ENCODE measurements around the gene ADGRD1.

The ADGRD1 gene

DNA sequence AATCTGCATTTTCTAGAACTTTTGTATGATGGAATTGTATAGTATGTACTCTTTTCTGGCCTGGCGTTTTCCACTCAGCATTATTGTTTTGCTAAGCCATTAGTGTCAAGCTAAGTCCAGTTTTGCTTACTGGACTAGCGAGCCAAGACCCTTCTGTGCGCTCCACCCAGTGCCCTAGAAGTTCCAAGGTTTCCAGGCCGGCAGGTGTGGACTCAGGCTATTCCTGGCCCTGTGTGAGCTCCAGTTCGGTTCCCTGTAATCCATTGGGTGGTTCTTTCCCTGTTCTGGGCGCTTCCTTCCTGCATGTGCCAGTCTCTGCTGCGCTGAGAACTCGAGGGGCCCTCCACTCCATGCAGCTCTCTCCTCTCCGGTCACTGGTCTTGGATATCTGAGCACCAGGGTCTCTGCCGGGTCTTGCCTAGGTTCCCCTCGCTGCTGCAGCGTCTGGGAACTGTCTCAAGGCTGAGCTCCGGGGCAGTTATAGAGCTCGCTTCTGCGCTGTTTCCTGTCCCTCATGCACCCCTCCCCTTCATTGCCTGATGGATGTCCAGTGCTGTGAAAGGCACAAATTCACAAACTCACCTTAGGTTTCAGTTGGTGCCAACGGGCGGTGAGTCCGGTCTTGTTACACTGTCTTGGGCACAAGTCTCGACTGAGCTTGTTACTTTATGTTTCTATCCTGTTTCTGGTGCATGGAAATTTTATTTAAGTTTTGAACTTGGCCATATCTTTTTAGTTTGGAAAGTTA is 100.8 kb downstream of the ADGRD1 start:
- Histone ChIP-seq H3K27me3 (ENCODE audit: control insufficient read depth, insufficient read depth, low read length, poor library complexity, severe bottlenecking) (no peaks in the 10 kb centered on the region), H3K9me3 (ENCODE audit: control insufficient read depth, low read length) (no peaks in the 10 kb centered on the region), H3K4me3 (ENCODE audit: insufficient read depth, low read depth, low read length) (no peak overlapping the region), H3K4me1 (ENCODE audit: control insufficient read depth, insufficient read depth, low read length) (no peaks in the 10 kb centered on the region), H3K27ac (ENCODE audit: insufficient read depth, low read depth, low read length, poor library complexity, severe bottlenecking) (no peak overlapping the region), H3K36me3 (ENCODE audit: control insufficient read depth, insufficient read depth, low read length) (no peaks in the 10 kb centered on the region)
- 94% methylated on average over 19 of the region's 19 CpGs for WGBS, 2 experiments

DNA sequence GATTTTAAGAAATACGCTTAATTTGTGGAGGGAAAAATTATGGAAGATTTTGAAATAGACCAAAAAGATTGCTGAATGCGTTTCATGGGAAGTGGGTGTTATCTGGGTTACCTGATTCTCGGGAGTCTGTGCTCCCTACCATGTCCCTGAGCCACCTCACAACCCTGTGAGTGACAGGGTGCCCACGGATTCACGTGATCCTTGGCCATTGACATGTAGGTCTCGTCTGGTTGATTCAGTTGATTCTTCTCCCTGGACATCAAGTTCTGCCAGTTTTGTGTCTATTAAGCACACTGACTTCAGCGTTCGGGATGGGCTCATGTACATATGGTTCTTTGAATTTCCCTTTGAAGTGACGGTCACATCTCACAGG is 101.4 kb downstream of the ADGRD1 start:
- Histone ChIP-seq H3K36me3 (ENCODE audit: control insufficient read depth, insufficient read depth, low read length) (no peaks in the 10 kb centered on the region), H3K9me3 (ENCODE audit: control insufficient read depth, low read length) (no peaks in the 10 kb centered on the region), H3K4me3 (ENCODE audit: insufficient read depth, low read depth, low read length) (no peak overlapping the region), H3K4me1 (ENCODE audit: control insufficient read depth, insufficient read depth, low read length) (no peaks in the 10 kb centered on the region), H3K27me3 (ENCODE audit: control insufficient read depth, insufficient read depth, low read length, poor library complexity, severe bottlenecking) (no peaks in the 10 kb centered on the region), H3K27ac (ENCODE audit: insufficient read depth, low read depth, low read length, poor library complexity, severe bottlenecking) (no peak overlapping the region)
- WGBS, 2 experiments = 92 to 94% methylated on average over 9 of the region's 9 CpGs

DNA sequence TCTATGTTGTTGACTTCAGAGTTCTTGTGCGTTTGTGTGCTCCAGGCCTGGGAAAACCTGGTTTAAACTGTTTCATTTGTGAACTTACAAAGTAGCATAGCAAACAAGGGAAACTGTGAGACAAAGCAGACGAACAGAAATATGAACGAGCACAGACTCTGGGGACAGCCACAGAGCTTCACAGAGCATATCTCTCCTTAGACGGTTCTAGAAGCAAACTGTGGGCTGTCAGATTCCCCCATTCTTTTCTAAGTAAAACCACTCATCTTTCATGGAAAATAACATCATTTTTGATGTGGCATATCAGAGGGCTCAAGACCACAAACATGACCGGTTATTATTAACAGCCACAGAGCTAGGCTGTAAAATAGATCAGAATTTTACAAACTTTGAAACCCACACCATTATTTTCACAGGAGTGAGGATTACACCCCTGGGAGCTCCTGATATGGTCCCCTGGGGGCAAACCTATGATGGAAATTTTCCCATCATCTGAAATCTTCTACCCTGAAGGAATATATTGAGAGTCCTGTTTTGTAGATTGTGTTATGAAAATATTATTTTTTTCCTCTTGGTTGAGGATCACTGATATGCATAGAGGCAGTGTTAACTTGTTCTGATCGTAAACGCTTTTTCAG is 102.0 kb downstream of the ADGRD1 start:
- Histone ChIP-seq H3K27ac (ENCODE audit: insufficient read depth, low read depth, low read length, poor library complexity, severe bottlenecking) (no peak overlapping the region), H3K4me1 (ENCODE audit: control insufficient read depth, insufficient read depth, low read length) (no peaks in the 10 kb centered on the region), H3K9me3 (ENCODE audit: control insufficient read depth, low read length) (no peaks in the 10 kb centered on the region), H3K27me3 (ENCODE audit: control insufficient read depth, insufficient read depth, low read length, poor library complexity, severe bottlenecking) (no peaks in the 10 kb centered on the region), H3K36me3 (ENCODE audit: control insufficient read depth, insufficient read depth, low read length) (no peaks in the 10 kb centered on the region), H3K4me3 (ENCODE audit: insufficient read depth, low read depth, low read length) (no peak overlapping the region)
- 95 to 96% methylated on average over 7 of the region's 7 CpGs for WGBS, 2 experiments

DNA sequence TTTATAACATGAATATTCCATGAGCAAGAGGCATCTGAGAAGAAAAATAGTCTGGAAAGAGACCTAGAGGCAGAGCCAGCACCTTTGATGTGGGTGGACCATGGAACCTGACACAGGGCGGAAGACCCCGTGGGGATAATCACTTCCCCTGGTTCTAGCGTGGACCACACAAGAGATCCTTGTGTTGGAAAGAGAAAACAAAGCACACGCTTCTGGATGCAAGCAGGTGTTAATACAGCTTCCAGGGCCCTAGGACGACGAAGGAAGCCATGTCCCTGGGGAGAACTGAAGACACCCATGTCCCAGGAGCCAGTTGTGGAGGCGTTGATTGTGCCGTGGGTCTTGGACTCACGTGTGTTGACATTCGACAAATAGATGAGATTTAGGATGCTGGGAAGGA is 102.9 kb downstream of the ADGRD1 start:
- Histone ChIP-seq H3K9me3 (ENCODE audit: control insufficient read depth, low read length) (no peaks in the 10 kb centered on the region), H3K4me1 (ENCODE audit: control insufficient read depth, insufficient read depth, low read length) (no peaks in the 10 kb centered on the region), H3K27me3 (ENCODE audit: control insufficient read depth, insufficient read depth, low read length, poor library complexity, severe bottlenecking) (no peaks in the 10 kb centered on the region), H3K36me3 (ENCODE audit: control insufficient read depth, insufficient read depth, low read length) (no peaks in the 10 kb centered on the region), H3K4me3 (ENCODE audit: insufficient read depth, low read depth, low read length) (no peak overlapping the region), H3K27ac (ENCODE audit: insufficient read depth, low read depth, low read length, poor library complexity, severe bottlenecking) (no peak overlapping the region)
- 94 to 96% methylated on average over 10 of the region's 10 CpGs for WGBS, 2 experiments

DNA sequence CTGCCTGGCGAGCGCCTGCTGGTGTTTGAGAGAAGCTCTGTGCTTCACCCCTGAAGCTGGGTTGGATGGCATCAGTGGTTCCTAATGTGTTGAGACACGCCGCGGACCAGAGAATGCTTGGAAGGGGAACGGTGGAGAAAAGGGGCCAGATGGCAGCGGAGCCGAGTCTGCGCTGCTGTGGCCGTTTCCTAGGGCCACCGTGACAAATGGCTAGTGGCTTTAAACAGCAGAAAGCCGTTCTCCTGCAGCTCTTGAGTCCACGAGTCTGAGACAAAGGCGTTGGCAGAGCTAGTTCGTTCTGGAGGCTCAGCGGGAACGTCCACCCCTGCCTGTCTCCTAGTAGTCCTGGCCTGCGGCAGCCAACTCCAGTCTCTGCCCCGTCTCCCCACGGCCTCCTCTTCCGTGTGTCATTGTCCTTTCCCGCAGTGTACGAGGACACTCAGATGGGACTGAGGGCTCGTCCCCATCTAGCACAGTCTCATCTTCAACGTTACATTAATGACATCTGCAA is 103.6 kb downstream of the ADGRD1 start:
- Histone ChIP-seq H3K4me3 (ENCODE audit: insufficient read depth, low read depth, low read length) (no peak overlapping the region), H3K9me3 (ENCODE audit: control insufficient read depth, low read length) (no peaks in the 10 kb centered on the region), H3K4me1 (ENCODE audit: control insufficient read depth, insufficient read depth, low read length) (no peaks in the 10 kb centered on the region), H3K27ac (ENCODE audit: insufficient read depth, low read depth, low read length, poor library complexity, severe bottlenecking) (no peak overlapping the region), H3K27me3 (ENCODE audit: control insufficient read depth, insufficient read depth, low read length, poor library complexity, severe bottlenecking) (no peaks in the 10 kb centered on the region), H3K36me3 (ENCODE audit: control insufficient read depth, insufficient read depth, low read length) (no peaks in the 10 kb centered on the region)
- 94% methylated on average over 25 of the region's 25 CpGs for WGBS, 2 experiments

DNA sequence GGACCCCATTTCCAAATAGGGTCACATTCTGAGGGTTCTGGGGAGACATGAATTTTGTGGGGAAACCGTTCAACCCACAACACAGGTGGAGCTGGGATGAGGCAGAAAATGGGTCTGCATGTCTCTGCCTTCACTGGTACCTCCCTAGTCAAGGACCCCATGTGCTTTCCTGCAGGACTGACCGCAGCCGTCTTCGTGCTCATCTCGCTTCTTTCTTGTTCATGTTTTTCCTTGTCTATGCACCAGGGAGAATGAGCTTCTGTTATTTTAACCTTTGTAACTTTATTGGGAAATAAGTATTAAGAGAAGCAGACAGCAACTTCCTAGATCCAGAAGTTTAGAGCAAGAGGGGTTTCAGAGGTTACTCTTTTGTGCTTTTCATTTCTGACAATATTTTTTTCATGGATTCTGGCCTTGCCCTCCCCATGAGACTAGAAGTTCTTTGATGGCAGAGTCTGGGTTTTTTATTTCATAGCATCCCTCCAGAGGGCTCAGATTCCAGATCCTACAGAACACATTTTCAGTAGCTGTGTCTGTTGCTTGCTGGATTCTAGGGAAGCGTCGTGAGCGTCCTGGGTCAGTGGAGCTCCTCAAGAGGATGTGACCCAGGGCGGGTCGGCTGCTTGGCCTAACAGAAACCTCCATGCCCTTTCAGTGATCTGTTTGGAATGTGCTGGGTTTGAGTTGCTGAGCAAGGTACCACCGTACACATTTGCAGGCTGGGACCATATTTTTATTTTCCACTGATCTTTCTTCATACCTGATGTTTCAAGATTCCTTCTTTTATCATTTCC is 104.2 kb downstream of the ADGRD1 start:
- Histone ChIP-seq H3K27ac (ENCODE audit: insufficient read depth, low read depth, low read length, poor library complexity, severe bottlenecking) (no peak overlapping the region), H3K36me3 (ENCODE audit: control insufficient read depth, insufficient read depth, low read length) (no peaks in the 10 kb centered on the region), H3K27me3 (ENCODE audit: control insufficient read depth, insufficient read depth, low read length, poor library complexity, severe bottlenecking) (no peaks in the 10 kb centered on the region), H3K4me1 (ENCODE audit: control insufficient read depth, insufficient read depth, low read length) (no peaks in the 10 kb centered on the region), H3K9me3 (ENCODE audit: control insufficient read depth, low read length) (no peaks in the 10 kb centered on the region), H3K4me3 (ENCODE audit: insufficient read depth, low read depth, low read length) (no peak overlapping the region)
- 93 to 96% methylated on average over 11 of the region's 11 CpGs for WGBS, 2 experiments

DNA sequence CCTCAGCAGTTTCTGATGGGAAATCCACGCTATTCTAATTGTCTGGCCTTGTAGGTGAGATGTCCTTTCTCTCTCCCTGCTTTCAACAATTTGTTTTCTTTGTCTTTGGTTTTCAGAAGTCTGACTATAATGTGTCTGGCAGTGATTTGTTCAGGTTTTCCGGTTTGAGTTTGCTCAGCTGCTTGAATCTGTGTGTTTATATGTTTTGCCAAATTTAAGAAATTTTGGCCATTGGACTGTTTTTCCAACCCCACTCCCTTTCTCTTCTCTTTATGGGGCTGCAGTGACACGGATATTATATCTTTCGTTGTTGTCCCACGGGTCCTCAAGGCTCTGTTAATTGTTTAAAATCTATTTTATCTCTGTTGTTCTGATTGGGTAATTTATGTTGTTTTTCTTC is 105.0 kb downstream of the ADGRD1 start:
- Histone ChIP-seq H3K4me1 (ENCODE audit: control insufficient read depth, insufficient read depth, low read length) (no peaks in the 10 kb centered on the region), H3K36me3 (ENCODE audit: control insufficient read depth, insufficient read depth, low read length) (no peaks in the 10 kb centered on the region), H3K27me3 (ENCODE audit: control insufficient read depth, insufficient read depth, low read length, poor library complexity, severe bottlenecking) (no peaks in the 10 kb centered on the region), H3K4me3 (ENCODE audit: insufficient read depth, low read depth, low read length) (no peak overlapping the region), H3K27ac (ENCODE audit: insufficient read depth, low read depth, low read length, poor library complexity, severe bottlenecking) (no peak overlapping the region), H3K9me3 (ENCODE audit: control insufficient read depth, low read length) (no peaks in the 10 kb centered on the region)
- 97 to 100% methylated on average over 2 of the region's 5 CpGs for WGBS, 2 experiments

DNA sequence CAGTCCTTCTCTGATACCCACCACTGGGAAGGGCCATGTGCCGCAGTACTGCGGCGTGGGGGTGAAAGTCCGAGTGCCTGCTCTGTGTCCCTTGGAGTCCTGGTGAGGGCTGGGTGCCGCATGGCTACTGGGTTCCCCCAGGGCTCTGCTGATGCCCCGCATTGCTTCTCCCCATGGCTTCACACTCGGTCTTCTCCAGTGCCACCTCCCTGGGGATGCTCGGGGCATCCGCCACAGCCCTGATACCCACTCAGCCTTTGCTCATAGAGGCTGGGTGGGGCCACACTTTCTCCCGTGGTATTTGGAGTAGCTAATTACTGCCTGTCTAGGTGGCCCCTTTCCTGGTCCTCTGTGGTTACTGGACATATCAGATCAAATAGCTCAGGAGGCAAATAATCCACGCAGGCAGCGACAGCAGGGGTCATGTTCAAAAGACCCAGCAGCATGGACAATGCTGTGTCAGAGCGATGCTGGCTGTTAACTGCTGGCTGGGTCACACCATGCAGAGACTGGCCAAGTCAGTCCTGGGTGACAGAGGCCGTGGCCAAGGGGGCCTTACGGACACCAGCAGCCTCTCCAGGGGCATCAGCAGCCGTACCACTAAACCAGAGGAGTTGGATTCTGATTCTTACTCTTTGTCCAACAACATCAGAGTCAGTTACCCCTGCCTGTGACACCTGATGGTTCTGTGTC is 106.5 kb downstream of the ADGRD1 start:
- Histone ChIP-seq H3K27me3 (ENCODE audit: control insufficient read depth, insufficient read depth, low read length, poor library complexity, severe bottlenecking) (no peaks in the 10 kb centered on the region), H3K27ac (ENCODE audit: insufficient read depth, low read depth, low read length, poor library complexity, severe bottlenecking) (no peak overlapping the region), H3K4me1 (ENCODE audit: control insufficient read depth, insufficient read depth, low read length) (no peaks in the 10 kb centered on the region), H3K4me3 (ENCODE audit: insufficient read depth, low read depth, low read length) (no peak overlapping the region), H3K9me3 (ENCODE audit: control insufficient read depth, low read length) (no peaks in the 10 kb centered on the region), H3K36me3 (ENCODE audit: control insufficient read depth, insufficient read depth, low read length) (no peaks in the 10 kb centered on the region)
- 94 to 95% methylated on average over 16 of the region's 16 CpGs for WGBS, 2 experiments

DNA sequence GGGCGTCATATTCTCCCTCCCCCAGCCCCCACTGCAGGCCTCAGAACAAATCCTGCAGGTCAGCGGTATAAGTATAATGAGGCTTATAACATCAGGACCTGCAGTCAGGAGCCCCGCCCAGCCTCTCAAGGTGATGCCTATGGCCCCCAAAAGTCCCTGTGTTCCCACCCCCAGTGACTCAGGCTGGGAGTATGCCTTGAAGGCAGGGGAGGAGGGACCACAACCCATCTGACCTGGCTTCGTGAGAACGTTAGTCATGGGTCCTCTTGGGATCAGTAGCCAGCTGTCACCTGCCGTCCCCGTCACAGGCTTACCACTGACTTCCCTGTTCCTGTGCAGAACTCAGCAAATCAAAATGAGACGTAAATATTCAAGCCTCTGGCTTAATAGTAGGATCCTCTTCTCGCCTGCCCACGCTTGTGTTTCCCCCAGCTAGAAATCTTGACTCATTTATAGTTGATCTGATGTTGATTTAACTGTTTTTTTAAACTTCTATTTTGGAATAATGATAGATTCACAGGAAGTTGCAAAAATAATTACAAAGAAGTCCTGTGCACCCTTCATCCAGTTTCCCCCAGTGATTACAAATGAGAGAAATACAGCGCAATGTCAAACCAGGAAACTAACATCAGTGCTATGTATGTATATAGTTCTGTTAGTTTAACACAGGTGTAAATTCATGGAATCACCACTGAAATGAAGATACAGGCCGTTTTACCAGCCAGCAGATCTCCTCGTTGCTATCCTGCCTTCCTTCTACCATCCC is 107.5 kb downstream of the ADGRD1 start:
- Histone ChIP-seq H3K36me3 (ENCODE audit: control insufficient read depth, insufficient read depth, low read length) (no peaks in the 10 kb centered on the region), H3K27me3 (ENCODE audit: control insufficient read depth, insufficient read depth, low read length, poor library complexity, severe bottlenecking) (no peaks in the 10 kb centered on the region), H3K27ac (ENCODE audit: insufficient read depth, low read depth, low read length, poor library complexity, severe bottlenecking) (no peak overlapping the region), H3K9me3 (ENCODE audit: control insufficient read depth, low read length) (no peaks in the 10 kb centered on the region), H3K4me1 (ENCODE audit: control insufficient read depth, insufficient read depth, low read length) (no peaks in the 10 kb centered on the region), H3K4me3 (ENCODE audit: insufficient read depth, low read depth, low read length) (no peak overlapping the region)
- whole genome bisulfite sequencing, 2 experiments = 93 to 94% methylated on average over 13 of the region's 13 CpGs

All from ectodermal cell (in vitro differentiated cells).